HepG2 (cell line): ENCODE data around the gene B3GNT8. TPM values are rescaled to one million over a fixed set of nuclear protein-coding genes. Genes with fewer than 3 reads are reported as not detected.
A peak's percentile ranks its signal among the peaks of the same experiment; 100 is the strongest.

ENCODE experiments used
- ETV6 ChIP-seq: sonication (generic); formaldehyde crosslinking; conservative IDR thresholded peaks from 2 replicates; pipeline ENCODE4 v1.4.0; 2020; ENCODE audit warnings: missing genetic modification reagents
- EZH2 ChIP-seq: conservative IDR thresholded peaks from 2 replicates; pipeline ENCODE4 v1.6.1; 2012; ENCODE audit warnings: mild to moderate bottlenecking, low read depth, low read length, moderate library complexity
- HNF4A ChIP-seq: sonication (generic); formaldehyde crosslinking; IDR thresholded peaks from 2 replicates; pipeline ENCODE4 v1.4.0; 2020; ENCODE audit warnings: missing genetic modification reagents
- NKX3-1 ChIP-seq: sonication (generic); formaldehyde crosslinking; IDR thresholded peaks from 2 replicates; pipeline ENCODE4 v1.5.0; 2020; ENCODE audit warnings: missing genetic modification reagents
- RAD51 ChIP-seq: fragments of 450-650 bp; IDR thresholded peaks from 2 replicates; pipeline ENCODE4 v1.6.1; 2016; ENCODE audit warnings: borderline replicate concordance
- SP140L ChIP-seq: sonication (generic); formaldehyde crosslinking; IDR thresholded peaks from 2 replicates; pipeline ENCODE4 v1.4.0; 2020; ENCODE audit warnings: missing genetic modification reagents, borderline replicate concordance
- XBP1 ChIP-seq: sonication (generic); formaldehyde crosslinking; IDR thresholded peaks from 2 replicates; pipeline ENCODE4 v1.5.0; 2020; ENCODE audit warnings: missing genetic modification reagents
- ZFP1 ChIP-seq: IDR thresholded peaks from 2 replicates; pipeline ENCODE4 v1.6.1; 2016
- ZFP82 ChIP-seq: sonication (generic); formaldehyde crosslinking; IDR thresholded peaks from 2 replicates; pipeline ENCODE4 v1.5.1; 2020; ENCODE audit warnings: mild to moderate bottlenecking, missing genetic modification reagents, borderline replicate concordance
- ZNF33B ChIP-seq: sonication (generic); formaldehyde crosslinking; IDR thresholded peaks from 2 replicates; pipeline ENCODE4 v1.5.1; 2020; ENCODE audit warnings: mild to moderate bottlenecking, missing genetic modification reagents
- ZNF383 ChIP-seq: sonication (generic); formaldehyde crosslinking; IDR thresholded peaks from 2 replicates; pipeline ENCODE4 v1.4.0; 2020; ENCODE audit warnings: missing genetic modification reagents, mild to moderate bottlenecking, borderline replicate concordance
- ZNF530 ChIP-seq: sonication (generic); formaldehyde crosslinking; IDR thresholded peaks from 2 replicates; pipeline ENCODE4 v1.5.0; 2020; ENCODE audit warnings: low read depth, mild to moderate bottlenecking, missing genetic modification reagents
- ZNF652 ChIP-seq: IDR thresholded peaks from 2 replicates; pipeline ENCODE4 v1.6.1; 2016; ENCODE audit warnings: low read depth, borderline replicate concordance
- ZNF749 ChIP-seq: sonication (generic); formaldehyde crosslinking; IDR thresholded peaks from 2 replicates; pipeline ENCODE4 v1.8.0; 2022; ENCODE audit warnings: mild to moderate bottlenecking, missing genetic modification reagents, moderate library complexity, borderline replicate concordance
- ZNF788 ChIP-seq: sonication (generic); formaldehyde crosslinking; IDR thresholded peaks from 2 replicates; pipeline ENCODE4 v1.5.0; 2020; ENCODE audit warnings: mild to moderate bottlenecking, missing genetic modification reagents, borderline replicate concordance
- ZNF878 ChIP-seq: sonication (generic); formaldehyde crosslinking; IDR thresholded peaks from 2 replicates; pipeline ENCODE4 v1.8.1; 2023; ENCODE audit warnings: mild to moderate bottlenecking, missing genetic modification reagents, moderate library complexity
- polyA plus RNA-seq, 8 experiments: library from polyadenylated mRNA; depleted of rRNA in 3 of 8; stranded (reverse) in 7 of 8; unstranded in 1 of 8; fragments of >200 nt; fragmentation: Illumina TruSeq in 4 of 8; extraction: Trizol in 4 of 8; gene quantifications; 2 replicates each; pipeline versions ENCODE4 v1.2.1 to v1.2.3, GENCODE V29; 2011 to 2016; ENCODE audit warnings: low read depth in 4 of 8, missing spikeins in 1 of 8, mixed read lengths in 1 of 8; ENCODE audit not compliant: insufficient read depth in 1 of 8
- total RNA-seq, 5 experiments: library from RNA; depleted of rRNA; stranded (reverse); fragments of >200 nt; fragmentation: Illumina TruSeq; extraction: Trizol; gene quantifications; 2 replicates each; pipeline ENCODE4 v1.2.3, GENCODE V29; 2016; ENCODE audit warnings: low read depth in 1 of 5
- TF ChIP-seq, protein P1 (sequence below): sonication (generic); formaldehyde crosslinking; IDR thresholded peaks from 2 replicates; pipeline ENCODE4 v1.9.0; 2021; ENCODE audit warnings: mild to moderate bottlenecking, missing genetic modification reagents
- TF ChIP-seq, protein P2 (sequence below): IDR thresholded peaks from 2 replicates; pipeline ENCODE4 v1.6.1; 2016; ENCODE audit warnings: low read depth, control low read depth
- TF ChIP-seq, protein P3 (sequence below): sonication (generic); formaldehyde crosslinking; IDR thresholded peaks from 2 replicates; pipeline ENCODE4 v1.5.0; 2020; ENCODE audit warnings: mild to moderate bottlenecking, low read depth, missing genetic modification reagents, borderline replicate concordance

The B3GNT8 gene
- total and polyA plus RNA-seq, 2 of the 13 experiments (the other 11 are each of a cell fraction or from before 2014, with no cell fraction given) = 0.26 to 1.9 TPM

DNA sequence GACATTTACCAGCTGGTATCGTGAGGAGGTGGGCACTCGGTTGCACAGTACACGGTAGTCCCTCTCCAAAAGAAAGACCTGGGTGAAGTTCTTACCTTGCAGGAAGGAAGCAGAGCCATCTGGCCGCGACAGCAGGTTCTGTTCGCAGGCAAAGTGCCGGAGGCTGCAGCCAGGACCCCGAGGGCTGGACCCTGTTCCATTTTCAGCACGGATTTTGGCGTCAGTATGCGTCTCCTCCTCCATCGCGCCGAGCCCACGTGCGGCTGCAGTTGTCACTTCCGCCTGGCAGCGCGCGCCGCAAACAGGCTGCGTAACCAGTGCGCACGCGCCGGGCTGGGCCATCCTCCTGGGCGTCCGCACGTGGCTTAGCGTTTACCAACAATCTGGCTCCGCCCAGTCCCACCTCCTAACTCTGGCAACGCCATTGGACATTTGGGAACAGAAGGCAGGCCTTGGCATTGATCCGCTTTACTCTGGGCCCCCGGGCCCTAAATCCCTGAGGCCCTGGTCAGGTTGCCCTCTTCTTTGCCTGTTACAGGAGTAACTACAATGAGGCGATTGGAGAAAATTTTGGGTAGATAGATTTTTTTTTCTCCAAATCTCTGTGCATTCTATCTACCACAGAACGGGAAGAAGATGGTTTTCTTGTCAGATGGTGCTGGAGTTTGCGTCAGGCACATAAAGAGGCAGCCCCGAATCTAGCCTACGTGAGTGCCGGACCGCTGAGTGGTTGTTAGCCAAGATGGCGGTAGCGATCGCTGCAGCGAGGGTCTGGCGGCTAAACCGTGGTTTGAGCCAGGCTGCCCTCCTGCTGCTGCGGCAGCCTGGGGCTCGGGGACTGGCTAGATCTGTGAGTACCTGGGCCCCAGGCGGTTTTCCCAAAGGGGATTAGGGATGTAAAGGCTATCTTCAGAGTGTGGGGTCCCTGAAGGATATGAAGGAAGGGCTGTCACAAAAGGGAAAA is 29.8 kb downstream of the B3GNT8 start, which contains the start of the genes BCKDHA and EXOSC5 (continued):
- TF ChIP-seq ZNF749 = no peak
- TF ChIP-seq, protein P1, sequence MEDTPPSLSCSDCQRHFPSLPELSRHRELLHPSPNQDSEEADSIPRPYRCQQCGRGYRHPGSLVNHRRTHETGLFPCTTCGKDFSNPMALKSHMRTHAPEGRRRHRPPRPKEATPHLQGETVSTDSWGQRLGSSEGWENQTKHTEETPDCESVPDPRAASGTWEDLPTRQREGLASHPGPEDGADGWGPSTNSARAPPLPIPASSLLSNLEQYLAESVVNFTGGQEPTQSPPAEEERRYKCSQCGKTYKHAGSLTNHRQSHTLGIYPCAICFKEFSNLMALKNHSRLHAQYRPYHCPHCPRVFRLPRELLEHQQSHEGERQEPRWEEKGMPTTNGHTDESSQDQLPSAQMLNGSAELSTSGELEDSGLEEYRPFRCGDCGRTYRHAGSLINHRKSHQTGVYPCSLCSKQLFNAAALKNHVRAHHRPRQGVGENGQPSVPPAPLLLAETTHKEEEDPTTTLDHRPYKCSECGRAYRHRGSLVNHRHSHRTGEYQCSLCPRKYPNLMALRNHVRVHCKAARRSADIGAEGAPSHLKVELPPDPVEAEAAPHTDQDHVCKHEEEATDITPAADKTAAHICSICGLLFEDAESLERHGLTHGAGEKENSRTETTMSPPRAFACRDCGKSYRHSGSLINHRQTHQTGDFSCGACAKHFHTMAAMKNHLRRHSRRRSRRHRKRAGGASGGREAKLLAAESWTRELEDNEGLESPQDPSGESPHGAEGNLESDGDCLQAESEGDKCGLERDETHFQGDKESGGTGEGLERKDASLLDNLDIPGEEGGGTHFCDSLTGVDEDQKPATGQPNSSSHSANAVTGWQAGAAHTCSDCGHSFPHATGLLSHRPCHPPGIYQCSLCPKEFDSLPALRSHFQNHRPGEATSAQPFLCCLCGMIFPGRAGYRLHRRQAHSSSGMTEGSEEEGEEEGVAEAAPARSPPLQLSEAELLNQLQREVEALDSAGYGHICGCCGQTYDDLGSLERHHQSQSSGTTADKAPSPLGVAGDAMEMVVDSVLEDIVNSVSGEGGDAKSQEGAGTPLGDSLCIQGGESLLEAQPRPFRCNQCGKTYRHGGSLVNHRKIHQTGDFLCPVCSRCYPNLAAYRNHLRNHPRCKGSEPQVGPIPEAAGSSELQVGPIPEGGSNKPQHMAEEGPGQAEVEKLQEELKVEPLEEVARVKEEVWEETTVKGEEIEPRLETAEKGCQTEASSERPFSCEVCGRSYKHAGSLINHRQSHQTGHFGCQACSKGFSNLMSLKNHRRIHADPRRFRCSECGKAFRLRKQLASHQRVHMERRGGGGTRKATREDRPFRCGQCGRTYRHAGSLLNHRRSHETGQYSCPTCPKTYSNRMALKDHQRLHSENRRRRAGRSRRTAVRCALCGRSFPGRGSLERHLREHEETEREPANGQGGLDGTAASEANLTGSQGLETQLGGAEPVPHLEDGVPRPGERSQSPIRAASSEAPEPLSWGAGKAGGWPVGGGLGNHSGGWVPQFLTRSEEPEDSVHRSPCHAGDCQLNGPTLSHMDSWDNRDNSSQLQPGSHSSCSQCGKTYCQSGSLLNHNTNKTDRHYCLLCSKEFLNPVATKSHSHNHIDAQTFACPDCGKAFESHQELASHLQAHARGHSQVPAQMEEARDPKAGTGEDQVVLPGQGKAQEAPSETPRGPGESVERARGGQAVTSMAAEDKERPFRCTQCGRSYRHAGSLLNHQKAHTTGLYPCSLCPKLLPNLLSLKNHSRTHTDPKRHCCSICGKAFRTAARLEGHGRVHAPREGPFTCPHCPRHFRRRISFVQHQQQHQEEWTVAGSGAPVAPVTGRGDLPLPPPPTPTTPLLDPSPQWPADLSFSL (CRISPR knock-in tag) = no peak
- TF ChIP-seq ZNF530 (CRISPR knock-in tag) = no peak
- TF ChIP-seq ZNF383 (CRISPR knock-in tag) = no peak
- TF ChIP-seq ZFP1 (CRISPR knock-in tag) = no peak
- no peak for TF ChIP-seq ZFP82 (CRISPR knock-in tag)
- TF ChIP-seq, protein P2, sequence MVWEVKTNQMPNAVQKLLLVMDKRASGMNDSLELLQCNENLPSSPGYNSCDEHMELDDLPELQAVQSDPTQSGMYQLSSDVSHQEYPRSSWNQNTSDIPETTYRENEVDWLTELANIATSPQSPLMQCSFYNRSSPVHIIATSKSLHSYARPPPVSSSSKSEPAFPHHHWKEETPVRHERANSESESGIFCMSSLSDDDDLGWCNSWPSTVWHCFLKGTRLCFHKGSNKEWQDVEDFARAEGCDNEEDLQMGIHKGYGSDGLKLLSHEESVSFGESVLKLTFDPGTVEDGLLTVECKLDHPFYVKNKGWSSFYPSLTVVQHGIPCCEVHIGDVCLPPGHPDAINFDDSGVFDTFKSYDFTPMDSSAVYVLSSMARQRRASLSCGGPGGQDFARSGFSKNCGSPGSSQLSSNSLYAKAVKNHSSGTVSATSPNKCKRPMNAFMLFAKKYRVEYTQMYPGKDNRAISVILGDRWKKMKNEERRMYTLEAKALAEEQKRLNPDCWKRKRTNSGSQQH (CRISPR knock-in tag) = peak; percentile 86
- TF ChIP-seq SP140L (CRISPR knock-in tag) = no peak
- TF ChIP-seq XBP1 (CRISPR knock-in tag) = 0 out of 2 replicates have a peak, but pooled peaks have one; percentile 25
- peak; percentile 42; the same call in 1 of the 2 replicates for TF ChIP-seq RAD51
- peak; percentile 32; the same call in 1 of the 2 replicates for TF ChIP-seq ZNF33B (CRISPR knock-in tag)
- no peak for TF ChIP-seq ZNF652 (CRISPR knock-in tag)
- TF ChIP-seq, protein P3, sequence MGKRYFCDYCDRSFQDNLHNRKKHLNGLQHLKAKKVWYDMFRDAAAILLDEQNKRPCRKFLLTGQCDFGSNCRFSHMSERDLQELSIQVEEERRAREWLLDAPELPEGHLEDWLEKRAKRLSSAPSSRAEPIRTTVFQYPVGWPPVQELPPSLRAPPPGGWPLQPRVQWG (CRISPR knock-in tag) = no peak
- no peak; the same call in 1 of the 2 replicates for TF ChIP-seq ZNF788
- peak; percentile 85; the same call in 1 of the 2 replicates for TF ChIP-seq NKX3-1
- no peak for TF ChIP-seq ZNF878 (CRISPR knock-in tag)
- peak; percentile 13; the same call in 1 of the 2 replicates for TF ChIP-seq HNF4A
- no peak for TF ChIP-seq EZH2
- no peak for TF ChIP-seq ETV6 (CRISPR knock-in tag)
